HG02623 (cell line): ENCODE measurements around the gene SLC49A3.

Experiments used
- ATAC-seq: cut with Tn5 transposase; IDR thresholded peaks from one replicate; pipeline ENCODE4 v1.9.1; 2021; ENCODE audit warnings: moderate library complexity; ENCODE audit not compliant: unreplicated experiment

SLC49A3 gene

DNA sequence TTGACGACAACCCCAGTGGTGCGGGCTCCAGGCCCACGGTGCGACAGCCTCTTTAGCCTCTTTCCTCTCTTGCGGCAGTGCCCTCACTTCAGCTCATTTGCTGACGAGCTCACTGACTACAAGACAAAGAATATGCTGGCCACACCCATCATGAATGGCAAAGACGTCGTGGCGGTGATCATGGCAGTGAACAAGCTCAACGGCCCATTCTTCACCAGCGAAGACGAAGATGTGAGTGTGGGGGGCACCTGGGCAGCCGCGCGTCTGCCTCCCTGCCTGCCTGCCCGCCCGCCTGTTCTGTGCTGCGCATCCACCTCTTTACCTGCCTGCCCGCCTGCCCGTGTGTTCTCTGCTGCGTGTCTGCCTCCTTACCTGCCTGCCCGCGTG lies 54.4 kb downstream of the SLC49A3 start:
- ATAC-seq, result no peak

DNA sequence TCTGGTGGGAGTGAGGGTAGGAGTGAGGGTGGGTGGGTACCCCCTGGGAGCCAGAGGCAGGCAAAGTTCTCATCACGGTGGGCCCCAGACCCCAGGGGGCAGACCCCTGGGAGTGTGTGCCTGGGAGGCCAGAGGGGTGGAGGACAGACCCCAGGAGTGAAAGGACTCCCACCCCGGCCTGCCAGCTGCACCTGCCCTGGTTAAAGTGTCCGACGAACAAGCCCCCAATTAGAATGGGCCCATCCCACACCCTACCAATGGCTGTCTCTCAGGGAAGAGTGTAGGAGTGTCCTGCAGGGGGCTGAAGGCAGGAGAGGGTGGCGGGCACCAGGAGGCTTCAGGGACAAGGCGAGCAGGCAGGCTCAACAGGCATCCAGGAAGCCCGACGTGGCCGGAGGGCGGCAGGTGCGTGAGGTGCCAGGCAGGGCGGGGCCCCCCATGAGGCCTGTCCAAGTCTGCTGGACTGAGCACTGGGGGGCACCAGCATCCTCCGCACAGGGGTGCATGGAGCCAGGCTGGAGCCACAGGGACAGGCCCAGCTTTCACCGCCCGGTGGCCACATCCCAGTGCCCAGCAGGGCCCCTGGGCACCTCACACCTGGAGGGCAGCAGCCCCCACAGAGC lies 54.9 kb downstream of the SLC49A3 start:
- ATAC-seq, result no peak

DNA sequence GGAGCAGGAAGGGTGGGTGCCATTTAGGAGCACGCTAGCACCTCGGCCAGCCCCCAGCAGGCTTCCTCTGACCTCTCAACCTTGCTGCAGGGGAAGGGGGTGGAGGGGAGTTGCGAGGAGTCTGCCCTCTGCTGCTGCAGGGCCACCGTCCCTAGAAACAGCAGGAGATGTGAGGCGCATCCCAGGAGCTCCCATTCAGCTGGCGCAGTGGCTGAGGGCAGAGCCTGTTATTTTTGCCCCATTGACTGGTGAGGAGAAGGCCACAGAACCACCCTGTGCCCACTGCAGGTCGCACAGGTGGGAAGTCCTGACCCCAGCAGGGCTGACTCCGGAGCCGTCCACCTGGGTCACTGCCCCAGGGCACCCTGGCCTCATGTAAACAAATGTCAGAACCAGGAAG lies 55.5 kb downstream of the SLC49A3 start:
- ATAC-seq, result no peak

DNA sequence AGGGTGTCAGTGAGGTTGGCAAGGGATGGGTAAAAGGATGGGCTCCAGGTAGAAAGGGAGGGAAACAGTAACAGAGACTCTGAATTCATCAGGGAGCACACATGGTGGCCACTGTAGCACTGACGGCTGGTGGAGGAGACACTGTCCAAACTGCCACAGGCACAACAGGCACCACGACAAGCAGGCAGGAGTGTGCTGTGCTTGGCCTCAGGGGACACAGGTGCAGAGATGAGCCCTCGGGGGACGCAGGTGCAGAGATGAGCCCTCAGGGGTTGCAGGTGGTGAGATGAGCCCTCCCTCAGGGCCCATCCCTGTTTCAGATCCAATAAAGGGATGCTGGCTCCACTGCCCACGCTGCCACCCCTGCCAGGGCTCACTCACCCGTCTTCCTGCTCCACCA lies 56.0 kb downstream of the SLC49A3 start:
- no peak for ATAC-seq

DNA sequence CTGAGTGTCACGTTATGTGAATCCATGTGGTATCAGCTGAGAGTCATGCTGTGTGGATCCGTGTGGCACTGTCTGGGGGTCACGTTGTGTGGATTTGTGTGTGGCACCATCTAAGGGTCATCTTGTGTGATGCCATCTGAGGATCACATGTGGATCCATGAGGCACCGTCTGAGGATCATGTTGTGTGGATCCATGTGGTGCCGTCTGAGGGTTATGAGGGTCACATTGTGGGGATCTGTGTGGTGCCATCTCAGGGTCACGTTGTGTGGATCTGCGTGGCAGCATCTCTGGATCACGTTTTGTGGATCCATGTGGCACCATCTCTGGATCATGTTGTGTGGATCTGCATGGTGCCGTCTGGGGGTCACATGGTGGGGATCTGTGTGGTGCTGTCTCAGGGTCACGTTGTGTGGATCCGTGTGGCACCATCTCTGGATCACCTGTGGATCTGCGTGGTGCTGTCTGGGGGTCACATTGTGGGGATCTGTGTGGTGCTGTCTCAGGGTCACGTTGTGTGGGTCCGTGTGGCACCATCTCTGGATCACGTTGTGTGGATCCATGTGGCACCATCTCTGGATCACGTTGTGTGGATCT lies 56.7 kb downstream of the SLC49A3 start:
- no peak for ATAC-seq
